Stimulated activated CD8-positive, alpha-beta memory T cell treated with anti-CD3 and anti-CD28 coated beads, Interleukin-12 subunit alpha, Interleukin-12 subunit beta, amount 100 ng/mL, for 4 hours (primary cell): ENCODE results near the gene GBGT1.
"Not testable (repeated sequence)": the region's sequence is repeated elsewhere in the genome, so short reads cannot be mapped to it uniquely, and the experiment has no call there.

Experiments
- DNase-seq: peaks from one replicate; pipeline ENCODE4 v3.0.0-alpha.2; 2020; ENCODE audit warnings: low read depth

GBGT1 gene

DNA sequence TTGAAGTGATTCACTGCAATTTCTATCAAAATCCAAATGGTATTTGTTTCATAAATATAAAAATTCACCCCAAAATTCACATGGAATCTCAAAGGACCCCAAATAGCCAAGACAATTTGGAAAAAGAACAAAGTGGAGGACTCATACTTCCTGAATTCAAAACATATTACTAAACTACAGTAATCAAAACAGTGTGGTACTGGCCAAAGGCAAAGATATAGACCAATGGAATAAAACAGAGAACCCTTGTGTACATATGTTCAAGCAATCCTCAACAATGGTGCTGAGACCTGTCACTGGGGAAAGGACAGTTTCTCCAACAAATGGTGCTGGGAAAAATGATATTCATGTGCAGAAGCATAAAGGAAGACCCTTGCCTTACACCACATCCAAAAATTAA, 31.3 kb upstream of the GBGT1 start:
- DNase-seq = no peak

DNA sequence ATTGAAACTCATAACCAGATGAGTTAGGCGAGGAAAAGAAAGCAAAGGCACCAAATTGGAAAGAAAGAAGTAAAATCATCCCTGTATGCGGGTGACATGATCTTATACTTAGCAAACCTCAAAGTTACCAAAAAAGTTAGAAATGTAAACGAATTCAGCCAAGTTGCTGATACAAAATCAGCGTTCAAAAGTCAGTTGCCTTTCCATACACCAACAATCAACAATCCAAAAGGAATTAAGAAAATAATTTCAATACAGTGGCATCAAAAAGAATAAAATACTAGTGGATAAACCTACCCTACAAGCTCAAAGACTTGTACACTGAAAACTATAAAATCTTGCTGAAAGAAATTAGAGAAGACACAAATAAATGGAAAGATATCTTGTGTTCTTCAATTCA, 30.9 kb upstream of the GBGT1 start:
- no peak for DNase-seq

GRCh38 chr9:133191989-133192388, 28.3 kb upstream of the GBGT1 start:
- no peak for DNase-seq

DNA sequence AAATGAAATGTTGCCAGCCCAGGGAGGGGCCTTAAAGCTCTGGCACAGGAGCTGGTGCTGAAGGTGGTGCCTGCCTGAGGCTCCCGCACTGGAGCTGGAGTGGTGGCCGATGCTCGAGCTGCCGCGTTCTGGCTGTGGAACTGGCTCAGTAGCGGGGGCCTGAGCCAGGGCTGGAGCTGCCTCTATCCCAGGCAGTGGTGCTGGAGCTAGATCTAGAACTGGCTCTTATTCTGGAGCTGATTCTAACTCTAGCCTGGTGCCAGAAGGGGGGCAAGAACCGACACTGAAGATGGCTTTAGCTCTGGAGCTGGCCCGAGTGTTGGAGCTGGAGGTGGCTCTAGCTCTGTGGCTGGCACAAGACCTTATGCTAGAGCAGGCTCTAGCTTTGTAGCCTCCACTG, 26.1 kb upstream of the GBGT1 start:
- DNase-seq = no peak

- DNase-seq = no peak
Observed at GRCh38 chr9:133188843-133189180, 25.1 kb upstream of the GBGT1 start.

DNA sequence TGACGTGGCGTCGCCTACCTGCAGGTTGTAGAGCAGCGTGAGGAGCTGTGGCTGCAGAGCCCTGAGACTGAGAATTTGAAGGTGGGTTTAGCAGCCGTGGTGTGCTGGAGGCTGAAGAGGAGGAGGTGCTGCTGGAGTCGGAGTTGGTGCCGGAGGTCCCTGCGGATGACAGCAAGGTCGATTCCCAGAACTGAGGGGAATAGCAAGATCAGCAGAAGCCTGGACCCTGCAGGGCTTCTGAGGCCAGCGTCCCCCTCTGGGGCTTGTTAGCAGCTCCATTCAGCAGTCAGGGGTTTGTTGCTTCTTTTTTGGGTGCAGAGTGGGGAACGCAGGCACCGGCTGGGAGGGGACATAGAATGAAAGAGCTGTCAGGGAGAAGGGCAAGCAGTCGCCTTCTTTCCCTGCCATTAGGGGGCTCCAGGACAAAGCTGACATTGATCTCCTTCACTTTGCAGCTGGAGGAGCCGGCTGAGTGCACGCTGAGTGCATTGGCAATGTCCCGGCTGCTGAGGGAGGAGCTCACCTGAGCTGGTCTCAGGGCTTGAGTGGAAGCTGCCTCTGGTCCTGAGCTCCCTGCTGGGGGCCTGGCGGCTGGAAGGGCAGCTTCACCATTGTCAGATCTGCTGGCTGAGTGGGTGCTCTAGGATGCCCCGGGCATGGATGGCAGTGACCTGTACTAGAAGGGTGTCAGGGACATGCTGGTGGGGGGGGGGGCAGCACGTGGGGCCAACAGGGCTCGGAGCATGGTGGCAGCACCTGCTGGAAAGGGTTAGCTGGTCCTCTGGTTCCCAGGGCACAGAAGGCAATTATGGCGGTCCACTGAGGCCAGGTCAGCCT, 24.5 kb upstream of the GBGT1 start:
- no peak for DNase-seq

GRCh38 chr9:133187561-133188005, 23.9 kb upstream of the GBGT1 start:
- DNase-seq = no peak

GRCh38 chr9:133186736-133187135, 23.0 kb upstream of the GBGT1 start:
- no peak for DNase-seq

DNA sequence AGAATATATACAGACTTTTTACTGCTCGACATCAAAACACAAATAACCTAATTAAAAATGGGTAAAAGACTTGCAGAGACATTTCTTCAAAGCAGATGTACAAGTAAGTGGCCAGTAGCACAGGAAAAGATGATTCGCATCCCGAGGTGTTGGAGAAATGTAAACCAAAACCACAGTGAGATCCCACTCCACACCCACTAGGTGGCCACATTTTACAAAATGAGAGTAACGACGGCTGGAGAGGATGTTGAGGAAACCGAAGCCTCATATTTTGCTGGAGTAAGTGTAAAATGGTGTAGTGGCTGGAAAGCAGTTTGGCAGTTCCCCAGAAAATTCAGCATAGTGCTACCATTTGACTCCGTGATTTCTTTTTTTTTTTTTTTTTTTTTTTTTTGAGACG, 21.3 kb upstream of the GBGT1 start:
- no peak for DNase-seq

DNA sequence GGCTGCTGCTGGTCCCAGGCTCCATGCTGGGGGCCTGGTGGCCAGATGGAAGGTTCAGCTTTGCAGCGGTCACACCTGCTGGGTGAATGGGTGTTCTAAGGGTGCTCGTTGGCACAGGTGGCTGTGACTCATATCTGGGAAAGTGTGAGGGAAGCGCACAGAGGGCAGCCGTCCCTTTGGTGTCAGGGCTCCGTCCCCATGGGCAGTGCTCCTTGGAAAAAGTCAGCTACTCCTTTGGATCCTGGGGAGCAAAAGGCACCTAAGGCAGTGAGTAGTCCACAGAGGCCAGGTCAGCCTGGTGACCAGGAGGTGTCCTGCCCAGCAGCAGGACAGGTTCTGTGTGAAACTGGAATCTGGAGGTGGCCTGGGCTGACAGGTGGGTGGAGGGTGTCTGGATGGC, 18.4 kb upstream of the GBGT1 start:
- no peak for DNase-seq

DNA sequence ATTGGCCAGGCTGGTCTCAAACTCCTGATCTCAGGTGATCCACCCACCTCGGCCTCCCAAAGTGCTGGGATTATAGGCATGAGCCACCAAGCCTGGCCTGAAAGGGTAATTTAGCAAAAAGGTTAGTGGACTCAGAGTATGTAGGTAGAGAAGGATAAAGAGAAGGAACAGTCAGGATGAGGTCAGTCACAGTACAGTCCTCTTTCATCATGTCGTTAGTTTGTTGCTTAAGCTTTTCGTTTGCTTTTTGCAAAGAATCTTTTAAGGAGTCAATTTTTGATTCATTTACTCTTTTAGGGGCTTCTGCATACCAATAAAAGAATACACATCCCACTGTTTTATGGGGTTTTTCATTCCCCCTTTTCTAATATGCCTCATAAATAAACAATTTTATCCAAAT, 17.8 kb upstream of the GBGT1 start:
- no peak for DNase-seq

GRCh38 chr9:133180953-133181352, 17.2 kb upstream of the GBGT1 start:
- no peak for DNase-seq

DNA sequence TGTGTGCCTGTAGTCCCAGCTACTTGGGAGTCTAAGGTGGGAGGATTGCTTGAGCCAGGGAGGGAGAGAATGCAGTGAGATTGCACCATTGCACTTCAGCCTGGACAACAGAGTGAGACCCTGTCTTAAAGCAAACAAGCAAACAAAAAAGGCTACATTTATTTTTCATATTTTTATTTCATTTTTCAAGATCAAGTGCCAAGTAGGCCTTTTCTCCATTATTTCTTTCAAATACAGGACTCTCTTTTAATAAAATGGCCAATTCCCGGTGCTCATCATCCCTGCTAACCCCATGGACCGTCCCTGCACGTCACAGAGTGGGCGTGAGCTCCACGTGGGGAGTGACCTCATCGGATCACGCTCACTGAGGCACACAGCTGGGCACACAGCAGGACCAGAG, 9.3 kb upstream of the GBGT1 start:
- no peak for DNase-seq

GRCh38 chr9:133171161-133171961, 7.6 kb upstream of the GBGT1 start:
- DNase-seq = no peak

GRCh38 chr9:133170716-133171115, 7.0 kb upstream of the GBGT1 start:
- no peak for DNase-seq

DNA sequence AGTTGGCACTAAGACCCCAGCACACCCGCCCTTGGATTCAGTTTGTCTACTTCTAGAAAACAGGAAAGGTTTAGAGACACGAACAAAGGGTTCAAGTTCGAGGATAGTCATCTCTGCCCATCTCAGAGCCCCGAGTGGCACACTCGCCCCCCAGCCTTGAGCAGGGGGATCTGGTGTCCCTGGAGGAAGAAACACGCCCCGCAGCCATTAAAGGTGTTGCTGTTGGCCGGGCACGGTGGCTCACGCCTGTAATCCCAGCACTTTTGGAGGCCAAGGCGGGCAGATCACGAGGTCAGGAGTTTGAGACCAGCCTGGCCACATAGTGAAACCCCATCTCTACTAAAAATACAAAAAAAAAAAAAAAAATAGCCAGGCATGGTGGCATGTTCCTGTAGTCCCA, 6.0 kb upstream of the GBGT1 start:
- DNase-seq = not testable (repeated sequence)

DNA sequence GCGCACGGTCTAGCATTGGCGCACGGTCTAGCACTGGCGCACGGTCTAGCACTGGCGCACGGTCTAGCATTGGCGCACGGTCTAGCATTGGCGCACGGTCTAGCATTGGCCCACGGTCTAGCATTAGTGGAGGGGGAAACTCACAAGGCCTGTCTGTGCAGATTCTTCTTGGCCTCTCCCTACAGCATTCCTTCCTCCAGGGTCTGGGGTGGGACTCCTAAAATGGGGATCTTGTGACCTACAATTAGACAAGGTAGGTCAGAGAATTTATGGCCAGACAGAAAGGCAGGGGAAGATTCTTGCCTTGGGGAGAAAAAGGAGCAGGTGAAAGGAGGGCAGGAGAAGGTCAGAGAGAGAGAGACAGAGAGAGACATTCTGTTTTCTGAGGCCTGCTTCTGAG, 5.4 kb upstream of the GBGT1 start:
- DNase-seq = no peak

GRCh38 chr9:133168432-133168831, 4.7 kb upstream of the GBGT1 start:
- no peak for DNase-seq

- DNase-seq = no peak
Observed at GRCh38 chr9:133167769-133168168, 4.1 kb upstream of the GBGT1 start.

DNA sequence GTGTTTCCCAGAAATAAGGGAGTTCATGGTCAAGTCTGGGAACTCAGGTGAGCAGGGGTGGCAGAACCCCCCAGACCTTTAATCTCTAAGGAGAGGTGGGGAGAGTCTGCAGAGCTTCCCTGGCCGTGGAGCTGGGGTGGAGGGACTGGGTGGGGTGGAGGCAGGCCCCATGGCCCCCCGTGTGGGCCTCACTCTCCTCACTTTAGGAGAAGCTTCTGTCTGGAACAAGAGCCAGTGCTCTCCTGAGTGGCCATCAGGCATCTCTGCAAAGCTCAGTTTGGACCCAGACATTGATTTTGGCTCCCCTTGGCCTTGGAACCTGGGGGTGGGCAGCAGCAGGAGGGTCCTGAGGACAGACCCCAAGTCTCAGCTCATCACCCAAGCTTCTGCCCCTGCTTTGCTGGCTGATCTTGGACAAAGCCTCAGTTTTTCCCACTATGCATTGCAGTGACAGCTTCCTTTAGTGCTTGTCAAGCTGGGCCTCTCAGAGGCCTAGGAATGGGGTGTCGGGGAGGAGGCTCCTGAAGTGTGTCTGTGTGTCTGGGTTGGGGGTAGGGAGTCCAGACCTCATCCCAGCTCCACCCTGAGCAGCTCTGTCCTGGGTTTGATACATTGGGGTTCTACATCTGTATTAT, 3.5 kb upstream of the GBGT1 start:
- no peak for DNase-seq

DNA sequence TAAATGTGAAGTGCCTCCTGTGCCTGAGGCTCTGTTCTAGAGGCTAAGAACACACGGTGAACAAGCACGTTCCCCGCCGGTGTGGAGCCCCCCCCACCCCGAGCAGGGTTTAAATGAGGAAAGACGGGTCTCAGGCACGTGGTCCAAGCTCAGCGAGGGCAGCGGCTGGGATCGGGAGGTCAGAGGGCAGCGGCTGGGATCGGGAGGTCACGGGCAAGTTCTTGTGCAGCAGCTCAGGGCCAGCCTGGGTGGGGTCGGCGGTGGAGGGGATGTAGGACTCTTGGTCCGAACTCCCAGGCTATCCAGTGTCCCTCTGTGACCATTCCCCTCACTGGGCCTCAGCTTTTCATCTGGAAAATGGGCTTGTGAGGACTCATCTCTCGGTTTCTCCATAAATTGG, 2.7 kb upstream of the GBGT1 start:
- no peak for DNase-seq

DNA sequence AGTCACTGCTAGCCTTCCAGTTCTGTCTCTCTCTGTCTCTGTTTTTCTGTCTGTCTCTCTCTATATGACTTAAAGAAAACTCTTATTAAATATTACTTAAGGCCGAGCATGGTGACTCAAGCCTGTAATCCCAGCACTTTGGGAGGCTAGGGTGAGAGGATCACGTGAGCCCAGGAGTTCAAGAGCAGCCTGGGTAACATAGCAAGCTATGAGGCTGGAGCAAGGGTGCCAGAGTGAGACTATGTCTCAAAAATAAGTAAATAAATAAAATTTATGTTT, 1.7 kb upstream of the GBGT1 start:
- DNase-seq = no peak

- DNase-seq = no peak
Observed at GRCh38 chr9:133164191-133164590, 477 bp upstream of the GBGT1 start.
